22Rv1 (cell line): ENCODE measurements around the gene FYB1.

Source experiments
- CTCF ChIP-seq: fragments of 450-650 bp; IDR thresholded peaks from 2 replicates; pipeline ENCODE4 v1.5.1; 2017; ENCODE audit warnings: mild to moderate bottlenecking
- ZFX ChIP-seq: fragments of 450-650 bp; IDR thresholded peaks from 2 replicates; pipeline ENCODE4 v1.6.1; 2017; ENCODE audit warnings: antibody characterized with exemption, borderline replicate concordance

GRCh38 chr5:39190311-39191102 is 28.9 kb downstream of the FYB1 start:
- TF ChIP-seq CTCF (no peak), ZFX (no peak)
